GM19438 (cell line): Measurements from ENCODE around the gene GATA3.
"Not testable (repeated sequence)": the region's sequence is repeated elsewhere in the genome, so short reads cannot be mapped to it uniquely, and the experiment has no call there.

Experiments used
- ATAC-seq: cut with Tn5 transposase; IDR thresholded peaks from one replicate; pipeline ENCODE4 v1.9.1; 2021; ENCODE audit warnings: low read depth; ENCODE audit not compliant: unreplicated experiment

Gene GATA3

DNA sequence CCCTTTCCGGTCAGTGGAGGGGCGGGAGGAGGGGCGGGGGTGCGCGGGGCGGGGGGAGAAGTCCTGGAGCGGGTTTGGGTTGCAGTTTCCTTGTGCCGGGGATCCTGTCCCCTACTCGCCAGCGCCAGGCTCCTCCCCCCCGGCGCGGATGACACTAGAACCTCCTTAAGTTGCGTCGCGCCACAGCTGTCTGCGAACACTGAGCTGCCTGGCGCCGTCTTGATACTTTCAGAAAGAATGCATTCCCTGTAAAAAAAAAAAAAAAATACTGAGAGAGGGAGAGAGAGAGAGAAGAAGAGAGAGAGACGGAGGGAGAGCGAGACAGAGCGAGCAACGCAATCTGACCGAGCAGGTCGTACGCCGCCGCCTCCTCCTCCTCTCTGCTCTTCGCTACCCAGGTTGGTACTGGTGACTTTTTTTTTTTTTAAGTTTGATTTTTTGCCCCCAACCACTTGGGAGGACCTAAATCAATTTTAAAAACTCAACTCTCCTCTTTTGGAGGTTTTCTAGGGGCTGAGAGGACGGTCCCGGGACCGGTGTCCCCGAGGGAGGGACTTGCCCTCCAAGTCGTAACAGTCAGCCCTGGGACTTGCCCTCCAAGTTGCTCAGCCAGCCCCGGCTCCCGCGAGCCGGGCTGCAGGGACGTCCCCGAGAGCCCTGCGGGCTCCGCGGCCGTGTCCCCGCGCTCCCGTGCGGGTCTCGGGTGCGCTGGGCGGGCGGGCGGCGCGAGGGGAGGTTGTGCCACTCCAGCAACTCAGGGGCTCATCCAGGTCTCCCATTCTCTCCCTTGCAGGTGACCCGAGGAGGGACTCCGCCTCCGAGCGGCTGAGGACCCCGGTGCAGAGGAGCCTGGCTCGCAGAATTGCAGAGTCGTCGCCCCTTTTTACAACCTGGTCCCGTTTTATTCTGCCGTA is at the start of gene GATA3:
TSS of gene GATA3 (plus strand) at position 195 of the 914 bp plus-strand sequence. CDS start 968 bp downstream, outside the sequence.
- ATAC-seq = peak; percentile 41

DNA sequence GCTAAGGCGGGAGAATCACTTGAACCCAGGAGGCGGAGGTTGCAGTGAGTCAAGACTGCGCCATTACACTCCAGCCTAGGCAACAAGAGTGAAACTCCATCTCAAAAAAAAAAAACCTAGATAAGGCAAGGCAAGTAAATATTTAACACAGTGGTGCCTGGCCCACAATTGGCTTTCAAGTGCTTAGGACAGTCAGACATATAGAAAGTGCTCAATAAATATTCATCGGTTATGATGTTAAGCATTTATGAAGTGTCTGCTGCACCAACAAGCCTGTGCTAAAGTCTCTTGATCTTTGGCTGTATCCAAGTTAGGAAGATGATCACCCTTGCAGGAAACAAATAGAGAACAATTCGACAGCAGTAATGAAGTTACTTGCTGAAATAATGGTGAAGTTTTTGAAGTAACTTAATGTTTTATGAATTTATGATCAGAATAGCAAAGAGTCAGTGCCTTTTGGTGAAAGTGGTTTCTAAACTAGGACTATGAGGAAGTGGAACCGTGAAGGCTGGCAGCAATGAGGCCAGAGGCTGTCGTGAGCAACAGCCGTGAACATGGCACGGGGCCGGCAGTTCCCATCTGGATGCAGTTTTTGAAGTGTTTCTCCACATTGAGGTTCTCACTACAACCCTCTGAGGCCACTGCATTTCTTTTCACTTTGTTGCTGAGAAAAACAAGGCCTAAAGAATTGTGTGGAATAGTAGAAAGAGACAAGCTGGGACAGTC is 48.1 kb upstream of the GATA3 start:
- no peak for ATAC-seq

DNA sequence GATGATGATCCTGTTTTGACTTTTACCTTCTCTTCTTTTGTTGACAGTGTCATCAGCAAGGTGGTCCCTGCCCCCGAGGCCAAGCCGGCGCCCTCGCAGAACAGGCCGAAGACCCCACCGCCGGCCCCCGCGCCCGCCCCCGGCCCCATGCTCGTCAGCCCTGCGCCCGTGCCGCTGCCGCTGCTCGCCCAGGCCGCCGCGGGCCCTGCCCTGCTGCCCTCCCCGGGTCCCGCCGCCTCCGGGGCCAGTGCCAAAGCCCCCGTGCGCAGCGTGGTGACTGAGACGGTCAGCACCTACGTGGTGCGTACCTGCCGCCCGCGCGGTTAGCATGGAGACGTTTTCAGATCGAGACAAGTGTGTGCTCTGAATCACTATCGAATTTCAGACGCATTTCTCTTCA is 45.5 kb upstream of the GATA3 start:
- no peak for ATAC-seq

DNA sequence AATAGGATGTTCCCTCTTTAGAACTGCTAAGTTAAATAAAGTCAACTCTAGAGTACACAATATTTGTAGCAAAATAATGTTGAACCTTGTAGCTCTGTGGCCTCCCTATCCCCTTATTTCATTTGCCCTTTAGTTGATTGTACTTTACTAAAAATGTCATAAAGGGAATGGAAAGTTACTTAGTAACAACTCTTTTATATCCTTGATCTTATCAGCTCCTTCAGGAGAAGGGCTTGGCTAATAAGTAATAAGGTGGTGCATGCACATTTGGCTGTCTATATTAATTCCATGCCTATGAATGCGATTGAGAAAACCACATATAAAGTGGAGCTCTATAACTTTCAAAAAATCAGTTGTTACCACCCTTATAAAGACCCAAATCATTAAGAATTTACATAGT is 41.5 kb upstream of the GATA3 start:
- no peak for ATAC-seq

DNA sequence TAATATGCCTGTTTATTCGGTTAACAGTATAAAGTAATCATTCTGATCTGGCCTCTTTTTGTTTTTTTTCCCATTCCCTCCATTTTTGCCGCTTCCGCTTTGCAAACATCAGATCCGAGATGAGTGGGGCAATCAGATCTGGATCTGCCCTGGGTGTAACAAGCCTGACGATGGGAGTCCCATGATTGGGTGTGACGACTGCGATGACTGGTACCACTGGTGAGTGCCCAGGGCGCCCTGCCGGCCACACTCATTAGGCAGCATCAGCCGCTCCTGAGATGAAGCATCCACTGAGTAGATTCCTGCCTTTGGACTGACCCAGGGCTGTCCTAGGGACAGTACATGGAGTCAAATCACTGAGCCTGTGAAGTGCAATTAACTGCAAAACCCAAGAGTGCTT is 40.9 kb upstream of the GATA3 start:
- ATAC-seq = no peak

DNA sequence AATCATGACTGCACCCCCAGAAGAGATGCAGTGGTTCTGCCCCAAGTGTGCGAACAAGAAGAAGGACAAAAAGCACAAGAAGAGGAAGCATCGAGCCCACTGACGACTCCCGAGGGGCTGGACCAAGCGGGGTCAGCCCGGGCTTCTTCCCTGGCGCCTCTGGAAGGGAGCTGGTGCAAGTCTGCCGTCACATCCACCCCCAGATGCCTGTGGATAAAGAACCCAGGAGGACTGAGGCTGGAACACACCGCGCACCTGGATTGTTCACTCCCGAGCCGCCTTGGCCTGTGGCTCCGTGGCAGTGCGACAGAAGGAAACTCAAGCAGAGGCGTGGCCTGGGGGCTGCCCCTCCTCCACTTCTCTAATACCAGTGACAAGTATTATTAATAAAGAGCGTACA is 39.8 kb upstream of the GATA3 start:
- no peak for ATAC-seq

DNA sequence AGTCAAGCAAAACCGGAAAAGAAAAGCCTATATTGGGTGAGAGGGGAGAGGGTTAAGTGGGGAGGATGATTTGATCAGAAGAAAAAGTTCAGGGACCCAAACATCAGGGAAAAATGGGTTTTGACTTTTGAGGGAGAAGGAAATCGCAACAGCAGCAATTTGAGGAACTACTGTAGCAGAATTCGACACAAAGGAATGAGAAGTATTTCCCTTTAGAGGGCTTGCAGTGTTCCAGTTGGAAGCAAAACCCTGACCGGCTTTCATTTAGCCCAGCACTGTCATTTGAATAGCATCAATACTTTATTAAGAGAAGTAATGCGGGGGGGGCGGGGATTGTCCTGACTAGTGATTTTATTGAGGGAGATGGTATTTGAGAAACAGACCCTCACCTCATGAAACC is 37.2 kb upstream of the GATA3 start:
- ATAC-seq = no peak

DNA sequence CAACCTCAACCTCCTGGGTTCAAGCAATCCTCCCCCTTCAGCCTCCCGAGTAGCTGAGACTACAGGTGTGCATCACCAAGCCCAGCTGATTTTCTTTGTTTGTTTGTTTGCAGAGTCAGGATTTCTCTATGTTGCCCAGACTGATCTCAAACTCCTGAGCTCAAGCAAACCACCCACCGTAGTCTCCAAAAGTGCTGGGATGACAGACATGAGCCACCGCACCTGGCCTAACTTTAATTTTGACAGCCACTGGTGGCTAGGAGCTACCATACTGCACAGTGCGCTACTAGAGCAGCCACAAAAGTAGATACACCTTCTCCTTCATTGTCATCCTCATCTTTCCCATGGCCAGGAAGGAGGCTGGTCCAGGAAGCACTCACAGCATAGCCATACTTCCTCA is 31.2 kb upstream of the GATA3 start:
- no peak for ATAC-seq

DNA sequence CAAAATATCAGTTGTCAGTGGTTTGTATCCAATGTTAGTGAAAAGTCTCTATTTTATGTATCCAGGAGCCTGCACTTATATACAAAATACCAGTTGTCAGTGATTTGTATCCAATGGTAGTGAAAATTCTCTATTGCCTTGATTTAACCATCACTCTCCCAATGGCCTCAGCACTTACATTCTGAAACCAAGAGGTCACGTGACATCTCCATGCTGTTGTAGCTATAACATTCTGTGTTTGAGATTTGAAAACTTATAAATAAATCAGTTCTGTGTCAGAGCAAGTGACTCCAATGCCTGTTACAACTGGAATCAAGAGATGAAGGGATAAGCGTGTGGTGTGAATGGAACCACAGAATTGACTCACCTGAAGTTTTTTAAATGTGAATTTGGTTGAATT is 30.6 kb upstream of the GATA3 start:
- no peak for ATAC-seq

DNA sequence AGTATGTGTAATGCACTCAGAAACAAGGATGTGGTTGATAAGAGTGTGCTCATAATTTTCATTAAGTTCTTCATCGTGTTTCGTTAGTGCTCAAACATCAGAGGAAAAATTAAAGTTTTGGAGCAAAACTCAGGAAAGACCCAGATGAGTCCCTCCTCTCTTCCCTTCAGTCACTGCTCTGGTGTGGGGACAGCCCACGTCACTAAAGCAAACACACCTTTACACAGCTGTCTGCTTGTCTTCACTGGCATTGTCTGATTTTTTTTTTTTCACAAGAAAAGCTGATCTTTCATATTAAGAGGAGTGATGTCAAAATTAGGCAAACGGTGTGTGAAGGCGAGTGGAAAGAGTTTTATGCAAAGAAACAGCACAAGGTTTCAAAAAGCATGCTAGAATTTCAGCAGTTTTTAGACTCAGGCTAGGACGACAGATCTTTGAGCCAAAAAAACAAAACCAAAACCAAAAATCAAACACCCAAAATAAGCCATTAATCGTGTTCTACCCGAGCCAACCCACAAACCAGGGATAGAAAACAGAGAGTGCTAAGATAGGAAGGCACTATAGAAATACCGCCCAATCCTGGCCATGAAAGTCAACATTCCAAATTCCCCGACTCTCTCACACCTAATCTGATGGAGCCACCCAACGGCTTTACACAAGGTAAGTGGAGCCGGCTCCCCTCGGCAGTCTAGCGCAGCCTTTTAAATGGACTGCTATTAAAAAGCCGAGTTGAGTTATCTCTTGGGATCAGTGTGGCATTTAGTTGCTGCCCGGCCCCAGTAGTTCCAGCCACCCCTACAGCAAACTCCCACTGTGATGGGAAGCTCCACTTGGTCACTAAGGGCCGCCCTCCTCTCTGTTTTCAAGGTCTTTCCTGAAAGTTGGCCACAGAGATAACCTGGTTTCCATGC is 27.9 kb upstream of the GATA3 start:
- no peak for ATAC-seq

DNA sequence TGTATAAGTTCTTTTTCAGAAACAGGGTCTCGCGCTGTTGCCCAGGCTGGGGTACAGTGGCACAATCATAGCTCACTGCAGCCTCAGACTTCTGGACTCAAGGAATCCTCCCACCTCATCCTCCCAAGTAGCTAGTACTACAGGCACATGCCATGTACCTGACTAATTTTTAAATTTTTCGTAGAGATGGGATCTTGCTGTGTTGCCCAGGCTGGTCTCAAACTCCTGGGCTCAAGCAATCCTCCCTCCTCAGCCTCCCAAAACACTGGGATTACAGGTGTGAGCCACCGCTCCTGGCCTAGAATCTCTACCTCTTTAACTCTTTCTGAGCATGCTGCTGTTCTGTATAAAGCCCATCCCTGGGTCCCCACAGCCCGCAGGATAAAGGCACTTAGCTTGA is 23.3 kb upstream of the GATA3 start:
- not testable (repeated sequence) for ATAC-seq

DNA sequence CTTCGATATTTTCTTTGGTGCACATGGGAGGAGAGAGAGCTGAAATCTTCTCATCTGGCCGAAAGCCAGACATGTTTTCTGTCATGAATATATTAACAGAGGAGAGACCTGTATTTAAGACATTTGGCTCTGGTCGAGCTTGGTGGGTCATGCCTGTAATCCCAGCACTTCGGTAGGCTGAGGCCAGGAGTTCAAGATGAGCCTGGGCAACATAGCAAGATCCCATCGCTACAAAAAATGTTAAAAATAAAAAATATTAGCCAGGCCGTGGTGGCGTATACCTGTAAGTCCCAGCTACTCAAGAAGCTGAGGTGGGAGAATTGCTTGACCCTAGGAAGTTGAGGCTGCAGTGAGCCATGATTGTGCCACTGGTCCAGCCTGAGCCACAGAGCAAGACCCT is 21.9 kb upstream of the GATA3 start:
- no peak for ATAC-seq

DNA sequence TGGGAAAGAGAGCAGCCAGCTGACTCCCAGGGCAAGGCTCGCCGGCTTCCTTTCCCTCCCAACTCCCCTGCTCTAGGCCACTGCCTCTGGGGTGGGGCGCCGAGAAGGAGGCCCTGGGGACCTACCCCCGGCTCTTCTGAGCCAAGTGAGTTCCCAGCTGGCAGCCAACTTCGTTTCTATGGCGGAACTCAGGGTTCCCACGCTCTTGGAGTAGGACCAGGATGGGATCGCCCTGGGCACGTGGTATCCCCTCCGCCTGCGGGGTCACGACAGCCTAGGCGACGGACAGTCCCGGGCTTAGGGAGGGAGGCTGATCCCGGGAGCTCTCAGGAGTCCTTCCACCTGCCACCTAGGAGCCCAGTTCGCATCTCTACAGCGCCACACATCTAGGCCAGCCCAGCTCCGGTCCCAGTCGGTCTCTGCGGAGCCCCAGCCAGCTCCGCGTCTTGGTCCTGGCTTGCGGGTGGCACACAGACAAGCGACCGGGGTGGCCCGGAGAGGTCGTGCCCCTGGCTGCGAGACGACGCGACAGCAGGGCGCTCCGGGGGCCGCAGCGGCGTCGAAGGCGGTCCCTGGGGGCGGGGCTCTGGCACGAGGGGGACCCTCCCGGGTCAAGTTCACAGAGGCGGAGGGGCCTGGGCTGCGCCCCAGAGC is 20.5 kb upstream of the GATA3 start:
- ATAC-seq = no peak

DNA sequence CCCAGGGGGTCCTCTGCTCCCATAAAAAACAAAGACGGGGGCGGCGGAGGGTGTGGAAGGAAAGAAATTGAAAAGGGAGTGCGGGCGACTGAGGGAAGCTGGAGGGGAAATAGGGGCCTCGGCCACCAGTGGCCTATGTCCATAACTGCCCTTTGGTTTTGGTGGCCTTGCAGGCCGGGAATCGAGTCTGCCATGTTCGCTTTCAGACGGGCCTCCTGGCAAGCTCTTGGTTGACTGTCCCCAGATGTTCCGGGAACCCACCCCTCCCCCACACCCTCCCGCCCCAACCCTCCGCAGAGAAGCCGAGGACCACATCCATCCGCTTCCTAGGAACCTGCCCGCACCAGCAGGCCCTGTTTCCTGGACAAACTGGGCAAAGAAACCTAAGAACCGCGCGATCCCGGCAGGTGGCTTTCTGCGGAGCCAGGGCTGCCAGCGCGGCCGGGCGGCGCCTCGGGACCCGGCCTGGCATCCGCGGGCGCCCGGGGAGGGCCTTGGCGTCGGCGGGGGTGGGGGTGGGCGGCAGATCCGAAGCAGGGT is 20.0 kb upstream of the GATA3 start:
- no peak for ATAC-seq

DNA sequence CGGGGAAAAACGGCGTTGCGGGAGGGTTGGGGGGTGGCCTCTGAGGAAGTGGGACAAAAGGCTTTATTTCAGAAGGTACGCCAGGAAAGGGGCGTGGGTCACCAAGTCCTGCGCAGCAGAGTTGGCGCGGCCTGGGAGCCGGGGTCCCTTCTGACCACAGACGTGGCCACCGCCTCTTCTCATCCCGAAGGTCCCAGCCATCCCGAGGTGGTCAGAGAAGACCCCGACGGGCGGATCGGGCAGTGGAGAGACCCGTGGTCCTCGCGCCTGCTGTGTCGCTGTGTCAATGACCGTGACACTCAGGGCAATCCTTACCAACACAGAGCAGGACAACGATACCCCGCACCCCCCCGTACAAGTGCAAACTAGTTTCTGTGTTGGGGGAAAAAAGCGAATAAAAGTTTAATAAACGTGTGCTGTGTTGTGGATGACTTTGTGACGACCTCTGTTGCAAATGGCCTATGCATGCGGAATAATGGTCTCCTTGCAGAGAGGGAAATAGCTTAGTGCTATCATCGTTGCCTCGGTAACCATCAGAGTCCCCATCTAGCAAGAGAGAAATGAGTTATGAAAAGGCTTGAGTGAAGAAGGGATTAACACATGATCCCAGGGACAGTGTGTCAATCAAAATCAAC is 19.4 kb upstream of the GATA3 start:
- ATAC-seq = no peak

DNA sequence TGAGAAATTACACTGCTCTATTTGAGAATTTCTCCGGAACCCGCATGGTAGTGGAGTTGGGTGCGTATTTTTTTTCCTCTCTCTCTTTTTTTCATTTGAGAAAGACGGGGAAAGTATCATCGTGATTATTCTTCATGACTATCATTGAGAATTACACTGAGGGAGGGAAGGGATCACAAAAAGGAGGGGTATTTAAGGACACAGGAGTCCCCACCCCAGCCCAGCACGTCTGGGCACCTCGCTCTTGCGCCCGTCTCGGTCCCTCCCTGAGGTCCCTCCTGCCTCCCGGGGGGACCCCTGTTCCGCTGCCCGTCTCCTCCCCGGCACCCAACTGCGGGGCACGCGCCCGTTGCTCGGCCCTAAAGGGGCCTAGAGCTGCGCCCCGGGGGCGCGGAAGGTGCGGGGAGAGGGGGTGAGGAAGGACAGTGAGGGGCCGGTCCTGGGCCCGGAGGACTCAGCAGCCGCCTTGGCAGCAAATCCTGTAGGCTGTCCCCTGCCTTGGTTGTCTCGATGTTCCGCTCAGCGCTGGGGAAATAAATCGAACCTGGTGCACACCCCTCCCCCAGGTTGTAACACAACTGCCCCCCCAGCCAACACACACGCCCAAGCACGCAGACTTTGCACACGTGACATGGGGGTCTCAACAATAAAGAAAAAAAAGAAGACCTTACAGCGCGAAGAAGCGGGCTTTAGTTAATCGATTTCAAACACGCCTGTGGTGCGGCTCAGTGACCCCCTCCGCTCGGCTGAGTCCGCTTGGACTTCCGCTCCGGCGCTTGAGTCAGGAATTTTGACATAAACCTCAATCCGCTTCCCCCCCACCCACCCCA is 18.6 kb upstream of the GATA3 start:
- no peak for ATAC-seq

DNA sequence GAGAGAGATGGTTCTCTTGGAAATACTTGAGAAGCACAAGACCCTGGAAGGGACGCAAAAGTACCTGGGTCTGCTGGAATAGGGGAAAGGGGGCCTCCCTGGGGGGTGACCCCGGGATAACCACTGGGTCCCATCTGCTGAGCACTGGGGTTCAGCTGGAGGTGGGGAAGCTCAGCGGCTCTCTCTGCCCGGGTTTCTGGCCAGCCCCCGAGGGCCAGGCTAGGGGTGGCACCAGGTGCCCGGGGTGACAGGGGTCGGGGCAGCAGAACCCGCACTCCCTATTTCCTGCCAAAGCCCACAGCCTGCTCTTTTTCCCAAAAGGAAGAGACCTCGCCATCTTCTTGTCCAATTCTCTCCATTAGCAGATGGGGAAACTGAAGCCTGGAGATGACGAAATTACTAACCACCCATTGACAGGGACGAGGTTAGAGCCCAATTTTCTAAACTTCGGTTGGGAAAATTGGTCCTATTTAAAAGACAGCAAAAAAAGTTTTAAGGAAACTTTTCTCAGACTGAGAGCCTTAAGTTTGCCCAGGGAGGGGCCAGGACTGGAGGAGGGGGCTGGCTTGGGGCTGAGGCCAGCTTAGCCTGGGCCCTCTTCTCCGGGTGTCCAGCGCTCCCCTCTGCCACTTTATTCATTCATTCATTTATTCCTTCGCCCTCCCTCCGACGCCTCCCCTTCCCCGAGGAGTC is 17.8 kb upstream of the GATA3 start:
- ATAC-seq = no peak

DNA sequence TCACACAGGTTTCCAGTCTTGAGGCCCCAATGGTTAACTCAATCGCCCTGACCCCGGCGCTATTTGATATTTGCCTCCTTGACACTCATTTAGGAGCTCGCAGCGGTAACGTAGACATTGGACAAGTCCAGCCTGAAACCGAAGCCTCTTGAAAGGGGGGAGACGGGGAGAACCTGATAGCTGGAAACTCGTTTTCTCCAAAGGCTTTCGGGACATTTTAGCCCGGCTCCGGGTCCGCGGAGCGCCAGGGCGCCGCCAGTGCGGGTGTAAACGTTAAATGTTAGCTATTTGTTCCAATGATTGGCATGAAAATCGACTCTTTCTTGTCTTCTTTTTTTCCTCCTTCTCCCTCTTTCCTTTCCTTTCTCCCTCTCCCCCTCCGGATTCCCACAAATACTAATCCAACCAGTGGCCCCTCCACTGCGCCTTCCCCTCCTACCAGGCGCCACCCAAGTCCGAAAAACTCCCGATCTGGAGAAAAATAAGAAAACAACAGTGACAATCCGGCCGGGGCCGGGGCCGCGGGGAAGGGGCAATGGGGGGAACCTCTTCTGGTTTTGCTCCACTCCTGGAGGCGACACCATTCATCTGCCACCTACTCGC is 17.2 kb upstream of the GATA3 start:
- ATAC-seq = no peak
